GM12878 (cell line): ENCODE results near the gene PPM1D. TPM values are rescaled to one million over a fixed set of nuclear protein-coding genes. Genes with fewer than 3 reads are reported as not detected.
A peak's percentile ranks its signal among the peaks of the same experiment; 100 is the strongest.

Experiments used
- ATF3 ChIP-seq: IDR thresholded peaks from 2 replicates; pipeline ENCODE4 v1.6.1; 2011; ENCODE audit warnings: low read depth, mild to moderate bottlenecking, low read length, moderate library complexity, borderline replicate concordance; ENCODE audit errors: extremely low read depth
- CBFB ChIP-seq: IDR thresholded peaks from 2 replicates; pipeline ENCODE4 v1.6.1; 2016; ENCODE audit warnings: antibody characterized with exemption, low read depth
- CBX5 ChIP-seq: sonication (generic); IDR thresholded peaks from 2 replicates; pipeline ENCODE4 v1.6.1; 2016; ENCODE audit warnings: low read depth, moderate library complexity, mild to moderate bottlenecking, inconsistent platforms
- CHD1 ChIP-seq: IDR thresholded peaks from 2 replicates; pipeline ENCODE4 v1.6.1; 2012; ENCODE audit warnings: low read depth, low read length, improper control_type of control experiment
- CHD4 ChIP-seq: fragments of 200-600 bp; sonication (generic); IDR thresholded peaks from 2 replicates; pipeline ENCODE4 v1.6.1; 2016; ENCODE audit warnings: mild to moderate bottlenecking
- CUX1 ChIP-seq: IDR thresholded peaks from 2 replicates; pipeline ENCODE4 v1.6.1; 2012; ENCODE audit warnings: improper control_type of control experiment, low read depth, low read length; ENCODE audit not compliant: insufficient replicate concordance
- EP300 ChIP-seq, 2 experiments: fragments of 150-350 bp in 1 of 2; IDR thresholded peaks; 2 replicates each; pipeline ENCODE4 v1.6.1; 2011 to 2012; ENCODE audit warnings: low read depth in 2 of 2, low read length in 2 of 2, borderline replicate concordance in 1 of 2, improper control_type of control experiment in 1 of 2, inconsistent platforms in 1 of 2; ENCODE audit not compliant: control insufficient read depth in 1 of 2
- IRF4 ChIP-seq: IDR thresholded peaks from 2 replicates; pipeline ENCODE4 v1.6.1; 2011; ENCODE audit warnings: low read depth, low read length
- MLLT1 ChIP-seq: fragments of 450-650 bp; IDR thresholded peaks from 2 replicates; pipeline ENCODE4 v1.6.1; 2016; ENCODE audit warnings: mild to moderate bottlenecking
- MYC ChIP-seq: IDR thresholded peaks from 2 replicates; pipeline ENCODE4 v1.6.1; 2011; ENCODE audit warnings: mild to moderate bottlenecking, low read length, moderate library complexity, inconsistent platforms; ENCODE audit not compliant: insufficient read depth, insufficient replicate concordance, insufficient read length, severe bottlenecking
- NFYB ChIP-seq: IDR thresholded peaks from 2 replicates; pipeline ENCODE4 v1.6.1; 2011; ENCODE audit warnings: low read depth, mild to moderate bottlenecking, low read length, improper control_type of control experiment, moderate library complexity; ENCODE audit not compliant: insufficient read depth
- NKRF ChIP-seq: fragments of 450-650 bp; conservative IDR thresholded peaks from 2 replicates; pipeline ENCODE4 v1.6.1; 2017; ENCODE audit warnings: mild to moderate bottlenecking, moderate library complexity
- STAT3 ChIP-seq: IDR thresholded peaks from 2 replicates; pipeline ENCODE4 v1.6.1; 2011; ENCODE audit warnings: low read depth, low read length, improper control_type of control experiment
- ZBED1 ChIP-seq: IDR thresholded peaks from 2 replicates; pipeline ENCODE4 v1.6.1; 2016; ENCODE audit warnings: borderline replicate concordance
- ZNF592 ChIP-seq: fragments of 450-650 bp; IDR thresholded peaks from 2 replicates; pipeline ENCODE4 v1.6.1; 2017; ENCODE audit warnings: mild to moderate bottlenecking, moderate library complexity
- polyA plus RNA-seq, 11 experiments: library from polyadenylated mRNA; depleted of rRNA in 4 of 11; unstranded in 6 of 11; stranded (reverse) in 5 of 11; fragments of >200 nt; fragmentation: Nextera tagmentation in 4 of 11; fragmentation: Illumina TruSeq in 1 of 11; extraction: Ambion mirVana in 4 of 11; extraction: Trizol in 1 of 11; gene quantifications; 1 replicate in 1 of 11; 2 replicates in 10 of 11; pipeline versions ENCODE4 v1.2.1 to v1.2.3, GENCODE V29; 2011 to 2016; ENCODE audit warnings: inconsistent platforms in 2 of 11, missing spikeins in 2 of 11, low read depth in 1 of 11
- total RNA-seq, 4 experiments: library from RNA; depleted of rRNA in 3 of 4; stranded (reverse); fragments of >200 nt in 3 of 4; fragmentation: Illumina TruSeq in 1 of 4; extraction: Trizol in 1 of 4; gene quantifications; 2 replicates each; pipeline versions ENCODE4 v1.2.1 to v1.2.3, GENCODE V29; 2013 to 2021

Gene PPM1D
- total and polyA plus RNA-seq, 10 of the 15 experiments (the other 5 are each of a cell fraction or from before 2014, with no cell fraction given), result 1.9 to 20.8 (median 10.7) TPM

GRCh38 chr17:60677308-60678117 is 77.5 kb downstream of the PPM1D start, which contains the start of gene BCAS3 (continued):
- TF ChIP-seq ZNF592 (peak; percentile 98), MLLT1 (no peak), NFYB (peak; percentile 99), ZBED1 (no peak), CBFB (peak; percentile 80), NKRF (peak; percentile 99), CBX5 (no peak), CHD1 (no peak), ATF3 (no peak), CUX1 (no peak), EP300 (IDR thresholded peaks at IDR 0.05; ENCODE audit: borderline replicate concordance in 1 of 2, control insufficient read depth in 1 of 2, low read depth in 2 of 2, low read length in 2 of 2) (no peak), MYC (no peak), CHD4 (no peak), STAT3 (no peak), IRF4 (no peak)
